SK-N-SH (cell line): ENCODE measurements around the gene PROX2.

ENCODE experiments used
- CTCF ChIP-seq: fragments of 200-600 bp; sonication (generic); IDR thresholded peaks from 2 replicates; pipeline ENCODE4 v1.6.1; 2017; ENCODE audit warnings: antibody characterized with exemption, mild to moderate bottlenecking, moderate library complexity
- FOXJ3 ChIP-seq: sonication (generic); formaldehyde crosslinking; IDR thresholded peaks from 2 replicates; pipeline ENCODE4 v1.5.1; 2020; ENCODE audit warnings: mild to moderate bottlenecking, missing genetic modification reagents
- FOXM1 ChIP-seq: IDR thresholded peaks from 2 replicates; pipeline ENCODE4 v1.4.0; 2012; ENCODE audit warnings: low read depth, mild to moderate bottlenecking
- GABPA ChIP-seq: IDR thresholded peaks from 2 replicates; pipeline ENCODE4 v1.4.0; 2012; ENCODE audit warnings: low read depth, mild to moderate bottlenecking
- MXI1 ChIP-seq: IDR thresholded peaks from 2 replicates; pipeline ENCODE4 v1.6.1; 2012; ENCODE audit warnings: mild to moderate bottlenecking, low read depth, low read length, improper control_type of control experiment
- NFIC ChIP-seq: IDR thresholded peaks from 2 replicates; pipeline ENCODE4 v1.4.0; 2012; ENCODE audit warnings: borderline replicate concordance
- NRF1 ChIP-seq: IDR thresholded peaks from 2 replicates; pipeline ENCODE4 v1.6.1; 2012; ENCODE audit warnings: low read depth, mild to moderate bottlenecking, low read length
- POLR2AphosphoS5 ChIP-seq: IDR thresholded peaks from 2 replicates; pipeline ENCODE4 v1.6.1; 2012; ENCODE audit warnings: low read depth, low read length
- RAD21 ChIP-seq: IDR thresholded peaks from 2 replicates; pipeline ENCODE4 v1.6.1; 2012; ENCODE audit warnings: mild to moderate bottlenecking, low read length
- REST ChIP-seq: IDR thresholded peaks from 2 replicates; pipeline ENCODE4 v1.6.1; 2012; ENCODE audit warnings: mild to moderate bottlenecking, low read depth, low read length, moderate library complexity
- RFX5 ChIP-seq: IDR thresholded peaks from 2 replicates; pipeline ENCODE4 v1.6.1; 2012; ENCODE audit warnings: mild to moderate bottlenecking, improper control_type of control experiment, low read length
- SMC3 ChIP-seq: IDR thresholded peaks from 2 replicates; pipeline ENCODE4 v1.6.1; 2012; ENCODE audit warnings: low read depth, low read length, improper control_type of control experiment
- YY1 ChIP-seq: IDR thresholded peaks from 2 replicates; pipeline ENCODE4 v1.4.0; 2012; ENCODE audit warnings: low read depth, mild to moderate bottlenecking
- TF ChIP-seq, protein P1 (sequence below): IDR thresholded peaks from 2 replicates; pipeline ENCODE4 v1.4.0; 2012; ENCODE audit warnings: low read depth

- no peak for TF ChIP-seq CTCF
- TF ChIP-seq NRF1, result no peak
- no peak for TF ChIP-seq POLR2AphosphoS5
- no peak for TF ChIP-seq MXI1
- TF ChIP-seq SMC3, result no peak
- no peak for TF ChIP-seq RAD21
- TF ChIP-seq GABPA, result no peak
- TF ChIP-seq YY1, result no peak
- TF ChIP-seq, protein P1, sequence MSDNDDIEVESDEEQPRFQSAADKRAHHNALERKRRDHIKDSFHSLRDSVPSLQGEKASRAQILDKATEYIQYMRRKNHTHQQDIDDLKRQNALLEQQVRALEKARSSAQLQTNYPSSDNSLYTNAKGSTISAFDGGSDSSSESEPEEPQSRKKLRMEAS, result no peak
- no peak for TF ChIP-seq NFIC
- TF ChIP-seq REST, result no peak
- TF ChIP-seq FOXM1, result no peak
- TF ChIP-seq FOXJ3 (CRISPR knock-in tag), result no peak
- TF ChIP-seq RFX5, result no peak
These were observed 33.6 kb upstream of the PROX2 start for GRCh38 chr14:74909501-74909900.
